OCI-LY1 (cell line): Measurements from ENCODE around the gene RTL1.
A peak's percentile ranks its signal among the peaks of the same experiment; 100 is the strongest.

Experiments
- H2AFZ ChIP-seq: fragments of 200-600 bp; sonication (generic), shearing (Covaris generic); 2 replicates; pipeline ENCODE4 v1.6.0; 2014; ENCODE audit warnings: antibody characterized with exemption, mild to moderate bottlenecking, low read length
- H3F3A ChIP-seq: fragments of 200-600 bp; sonication (generic), shearing (Covaris generic); 2 replicates; pipeline ENCODE4 v1.6.0; 2014; ENCODE audit warnings: mild to moderate bottlenecking, antibody characterized with exemption, low read length, moderate library complexity; ENCODE audit not compliant: insufficient read depth
- H3K27ac ChIP-seq: fragments of 200-600 bp; sonication (generic); 2 replicates; pipeline ENCODE4 v1.5.1; 2014; ENCODE audit warnings: low read length, mixed run types, mild to moderate bottlenecking, low read depth; ENCODE audit not compliant: poor library complexity, severe bottlenecking
- H3K27me3 ChIP-seq: fragments of 200-600 bp; sonication (generic); 2 replicates; pipeline ENCODE4 v1.6.0; 2014; ENCODE audit warnings: antibody characterized with exemption, mild to moderate bottlenecking, low read length, moderate library complexity; ENCODE audit not compliant: insufficient read depth
- H3K36me3 ChIP-seq: fragments of 200-600 bp; sonication (generic); 2 replicates; pipeline ENCODE4 v1.6.1; 2014; ENCODE audit warnings: mild to moderate bottlenecking, antibody characterized with exemption, low read length, moderate library complexity, mixed read lengths; ENCODE audit not compliant: insufficient read depth
- H3K4me1 ChIP-seq: fragments of 200-600 bp; sonication (generic); 2 replicates; pipeline ENCODE4 v1.5.1; 2014; ENCODE audit warnings: mild to moderate bottlenecking, low read length, moderate library complexity; ENCODE audit not compliant: insufficient read depth, severe bottlenecking
- H3K4me2 ChIP-seq: fragments of 200-600 bp; sonication (generic), shearing (Covaris generic); 2 replicates; pipeline ENCODE4 v1.6.1; 2014; ENCODE audit warnings: low read length
- H3K4me3 ChIP-seq: fragments of 200-600 bp; sonication (generic); 2 replicates; pipeline ENCODE4 v1.5.1; 2014; ENCODE audit warnings: low read length, low read depth, mild to moderate bottlenecking, mixed read lengths; ENCODE audit not compliant: poor library complexity, severe bottlenecking
- H3K79me2 ChIP-seq: fragments of 200-600 bp; shearing (Covaris generic); 2 replicates; pipeline ENCODE4 v1.6.1; 2016; ENCODE audit warnings: mixed run types, low read length, mixed read lengths; ENCODE audit not compliant: insufficient read depth
- H3K9ac ChIP-seq: fragments of 200-600 bp; sonication (generic), shearing (Covaris generic); 2 replicates; pipeline ENCODE4 v1.6.1; 2014; ENCODE audit warnings: mild to moderate bottlenecking, low read length, mixed read lengths
- H3K9me2 ChIP-seq: fragments of 200-600 bp; sonication (generic), shearing (Covaris generic); 2 replicates; pipeline ENCODE4 v1.6.1; 2014; ENCODE audit warnings: low read depth, mild to moderate bottlenecking, low read length, mixed read lengths
- H3K9me3 ChIP-seq: fragments of 200-600 bp; shearing (Covaris generic); 2 replicates; pipeline ENCODE4 v1.6.1; 2014; ENCODE audit warnings: low read length, mixed read lengths
- H4K20me1 ChIP-seq: fragments of 200-600 bp; sonication (generic), shearing (Covaris generic); 2 replicates; pipeline ENCODE4 v1.6.0; 2016; ENCODE audit warnings: mild to moderate bottlenecking, low read length; ENCODE audit not compliant: insufficient read depth
- EZH2 ChIP-seq: fragments of 200-600 bp; sonication (generic), shearing (Covaris generic); IDR thresholded peaks from 2 replicates; pipeline ENCODE4 v1.8.0; 2017; ENCODE audit warnings: borderline replicate concordance, mixed run types, mild to moderate bottlenecking, antibody characterized with exemption, low read length, moderate library complexity, mixed read lengths
- TF ChIP-seq, protein P1 (sequence below): fragments of 200-600 bp; sonication (generic), shearing (Covaris generic); IDR thresholded peaks from 2 replicates; pipeline ENCODE4 v1.5.1; 2017; ENCODE audit warnings: mild to moderate bottlenecking, antibody characterized with exemption, low read length, moderate library complexity, mixed read lengths

Gene RTL1

DNA sequence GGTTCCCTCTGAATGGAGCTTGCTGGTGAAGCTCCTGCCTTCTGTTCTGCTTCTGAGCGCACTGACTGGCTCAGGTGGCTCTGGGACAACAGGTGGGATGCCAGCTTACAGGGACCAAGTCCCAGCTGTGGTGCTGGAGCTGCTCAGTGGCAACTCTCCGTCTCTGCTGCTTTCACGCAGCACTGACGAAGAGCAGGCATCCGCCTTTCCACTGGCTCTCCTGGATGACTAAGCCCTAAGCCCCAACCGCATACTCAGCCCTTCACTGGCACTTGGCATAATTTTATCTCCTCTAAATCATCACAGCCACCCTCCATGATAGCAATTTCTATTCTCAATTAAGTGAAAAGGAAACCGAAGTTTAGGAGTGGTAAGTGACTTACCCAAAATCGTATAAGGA lies 3.7 kb upstream of the RTL1 start:
- H3K9ac ChIP-seq = no peak overlapping the region
- H3K4me3 ChIP-seq = no peak overlapping the region
- no peaks in the 10 kb centered on the region for H4K20me1 ChIP-seq
- no peaks in the 10 kb centered on the region for H3K4me1 ChIP-seq
- no peaks in the 10 kb centered on the region for H3K27me3 ChIP-seq
- H3K36me3 ChIP-seq = no peaks in the 10 kb centered on the region
- no peaks in the 10 kb centered on the region for H3F3A ChIP-seq
- TF ChIP-seq, protein P1, sequence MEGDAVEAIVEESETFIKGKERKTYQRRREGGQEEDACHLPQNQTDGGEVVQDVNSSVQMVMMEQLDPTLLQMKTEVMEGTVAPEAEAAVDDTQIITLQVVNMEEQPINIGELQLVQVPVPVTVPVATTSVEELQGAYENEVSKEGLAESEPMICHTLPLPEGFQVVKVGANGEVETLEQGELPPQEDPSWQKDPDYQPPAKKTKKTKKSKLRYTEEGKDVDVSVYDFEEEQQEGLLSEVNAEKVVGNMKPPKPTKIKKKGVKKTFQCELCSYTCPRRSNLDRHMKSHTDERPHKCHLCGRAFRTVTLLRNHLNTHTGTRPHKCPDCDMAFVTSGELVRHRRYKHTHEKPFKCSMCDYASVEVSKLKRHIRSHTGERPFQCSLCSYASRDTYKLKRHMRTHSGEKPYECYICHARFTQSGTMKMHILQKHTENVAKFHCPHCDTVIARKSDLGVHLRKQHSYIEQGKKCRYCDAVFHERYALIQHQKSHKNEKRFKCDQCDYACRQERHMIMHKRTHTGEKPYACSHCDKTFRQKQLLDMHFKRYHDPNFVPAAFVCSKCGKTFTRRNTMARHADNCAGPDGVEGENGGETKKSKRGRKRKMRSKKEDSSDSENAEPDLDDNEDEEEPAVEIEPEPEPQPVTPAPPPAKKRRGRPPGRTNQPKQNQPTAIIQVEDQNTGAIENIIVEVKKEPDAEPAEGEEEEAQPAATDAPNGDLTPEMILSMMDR = no peak
- TF ChIP-seq EZH2 = no peak
- H2AFZ ChIP-seq = no peak overlapping the region
- no peaks in the 10 kb centered on the region for H3K79me2 ChIP-seq
- H3K27ac ChIP-seq = no peak overlapping the region
- no peaks in the 10 kb centered on the region for H3K9me2 ChIP-seq
- H3K4me2 ChIP-seq = no peak overlapping the region
- H3K9me3 ChIP-seq = no peaks in the 10 kb centered on the region

DNA sequence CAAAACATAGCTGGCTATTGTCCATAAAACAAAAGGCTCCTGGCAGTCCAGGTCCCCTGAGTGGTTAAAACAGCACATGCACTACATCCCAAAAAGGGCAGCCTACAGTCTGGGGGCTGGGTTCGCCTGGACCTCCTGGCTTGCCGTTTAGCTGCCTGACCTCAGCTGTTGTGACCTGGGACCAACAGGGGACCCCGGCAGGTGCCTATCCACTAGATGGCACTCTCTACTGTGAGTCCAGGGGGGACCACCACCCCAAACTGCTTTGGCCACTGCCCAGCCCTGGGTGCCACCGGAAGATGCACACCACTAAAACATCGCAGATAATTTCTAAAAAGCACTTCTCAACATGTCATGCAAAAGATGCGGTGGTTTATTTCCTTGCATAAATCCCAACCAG lies 2.9 kb upstream of the RTL1 start:
- Histone ChIP-seq H3K9me3 (no peaks in the 10 kb centered on the region), H2AFZ (no peak overlapping the region), H3K4me1 (no peaks in the 10 kb centered on the region), H3K79me2 (no peaks in the 10 kb centered on the region), H3F3A (no peaks in the 10 kb centered on the region), H3K9me2 (no peaks in the 10 kb centered on the region), H3K27me3 (no peaks in the 10 kb centered on the region), H3K27ac (no peak overlapping the region), H3K36me3 (no peaks in the 10 kb centered on the region), H3K9ac (no peak overlapping the region), H4K20me1 (no peaks in the 10 kb centered on the region), H3K4me3 (no peak overlapping the region), H3K4me2 (no peak overlapping the region)
- TF ChIP-seq EZH2 = no peak
- TF ChIP-seq, protein P1 = peak; percentile 39; the same call in 1 of the 2 replicates

DNA sequence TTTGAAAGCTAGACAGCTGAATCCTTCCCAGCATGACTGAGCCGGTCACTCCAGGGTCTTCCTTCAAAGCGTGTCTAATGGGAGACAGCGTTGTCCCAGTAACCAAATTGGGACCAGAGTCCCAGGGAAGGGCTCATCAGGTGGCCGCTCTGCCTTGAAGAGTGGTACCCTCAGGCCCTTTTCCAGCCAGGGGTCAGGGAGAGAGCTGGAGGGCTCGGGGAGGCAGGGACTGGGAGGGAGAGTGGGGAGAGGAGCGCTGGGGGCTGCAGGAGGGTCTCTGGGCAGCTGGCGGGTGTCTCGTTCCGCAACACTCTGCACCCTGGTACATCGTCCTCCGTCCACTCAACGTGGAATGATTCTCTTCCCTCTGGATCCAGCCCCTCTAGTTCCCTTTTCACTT lies 1.6 kb upstream of the RTL1 start:
- Histone ChIP-seq H3K4me1 (no peaks in the 10 kb centered on the region), H3K4me3 (no peak overlapping the region), H3K9me2 (no peaks in the 10 kb centered on the region), H3K9ac (no peak overlapping the region), H3K27me3 (no peaks in the 10 kb centered on the region), H3K36me3 (no peaks in the 10 kb centered on the region), H3K27ac (no peak overlapping the region), H3K4me2 (no peak overlapping the region), H3K79me2 (no peaks in the 10 kb centered on the region), H3K9me3 (no peaks in the 10 kb centered on the region), H3F3A (no peaks in the 10 kb centered on the region), H2AFZ (no peak overlapping the region), H4K20me1 (no peaks in the 10 kb centered on the region)
- no peak for TF ChIP-seq EZH2
- TF ChIP-seq, protein P1 = no peak
